Left lobe of liver (tissue), 2 donors: ENCODE measurements around the gene HSPA9. TPM values are rescaled to one million over a fixed set of nuclear protein-coding genes. Genes with fewer than 3 reads are reported as not detected.
A peak's percentile ranks its signal among the peaks of the same experiment; 100 is the strongest.

ENCODE experiments used
- ATAC-seq: fragments of 200-7000 bp; cut with Tn5 transposase; one replicate; pipeline ENCODE4 v1.9.1; 2020; ENCODE audit warnings: mild to moderate bottlenecking, moderate library complexity
- DNase-seq: peaks from one replicate; pipeline ENCODE4 v3.0.0-alpha.2; 2020; ENCODE audit warnings: low spot score
- total RNA-seq: library from RNA; stranded (reverse); gene quantifications from one replicate; pipeline ENCODE4 v1.2.1, GENCODE V29; 2021
- donor health status: DM: no; HTN: no; CAD: no; lungs with moderate emphysema.
- donor health status: DM: no; HTN: yes; CAD: no.

HSPA9 gene
- total RNA-seq, 1 donor from 2014 or later: 201 TPM

DNA sequence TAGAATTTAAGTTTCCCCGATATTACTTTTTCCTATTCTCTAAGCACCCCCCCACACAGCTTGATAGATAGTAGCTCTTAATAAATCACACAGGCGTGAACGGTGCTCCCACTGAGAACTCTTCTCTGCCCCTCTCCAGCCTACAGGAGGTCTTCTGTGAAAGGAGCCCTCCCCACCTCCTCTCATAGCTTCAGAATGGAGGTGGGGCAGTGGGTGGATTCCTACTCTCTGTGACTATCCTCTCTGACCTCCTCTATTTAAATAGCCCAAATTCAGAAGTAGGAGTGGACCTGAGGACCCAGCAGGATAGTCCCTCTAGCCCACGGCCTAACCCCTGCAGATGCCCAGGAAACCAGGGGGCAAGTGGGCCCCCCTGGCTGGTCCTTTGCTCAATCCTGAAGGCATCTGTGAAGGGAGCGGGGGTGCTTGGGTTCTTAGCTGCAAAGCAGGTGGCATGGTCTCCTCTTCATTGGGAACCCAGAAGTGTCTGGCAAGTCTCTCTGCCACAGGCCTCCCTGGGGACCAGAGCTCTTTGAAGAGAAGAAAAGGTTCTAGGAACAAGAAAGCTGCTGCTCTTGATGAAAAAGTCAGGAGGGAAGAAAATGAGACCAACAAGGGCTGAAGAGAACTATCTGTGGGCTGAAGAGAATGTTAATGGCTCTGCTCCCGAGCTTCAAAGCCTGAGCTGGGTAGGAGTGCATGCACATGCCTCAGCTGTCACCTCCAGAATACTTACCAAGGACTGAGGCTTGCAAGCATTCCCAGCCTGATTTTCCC lies 21.1 kb upstream of the HSPA9 start:
- DNase-seq (no peak), ATAC-seq (no peak)

DNA sequence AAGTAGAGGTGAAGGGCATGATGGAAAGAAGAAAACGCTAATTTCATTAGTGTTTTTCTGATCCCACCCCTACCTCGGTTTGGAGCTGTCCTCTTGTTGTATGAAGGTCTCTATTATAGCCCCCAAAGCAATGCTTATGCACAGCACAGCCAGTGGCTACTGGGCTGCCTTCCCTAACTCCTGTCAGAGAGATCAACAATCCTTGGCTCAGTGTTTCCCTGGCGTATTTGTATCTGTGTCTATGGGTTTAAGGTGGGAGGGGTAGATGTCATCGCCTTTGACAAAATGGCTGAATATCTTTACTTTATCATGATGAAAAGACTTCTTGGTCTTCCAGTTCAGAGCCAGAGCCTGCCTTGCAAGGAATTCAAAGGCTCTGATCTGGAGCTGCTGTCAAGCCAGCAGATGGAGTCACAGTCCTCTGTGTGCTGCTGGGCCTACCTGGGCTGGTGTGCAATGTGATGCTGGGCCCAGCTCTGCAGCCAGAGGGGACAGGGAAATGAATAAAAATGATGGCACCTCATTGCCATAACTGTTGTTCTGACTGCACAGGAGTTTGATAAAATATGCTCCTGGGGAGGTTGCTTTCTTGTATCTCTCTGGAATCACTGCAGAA lies 20.1 kb upstream of the HSPA9 start:
- ATAC-seq: no peak
- DNase-seq: no peak

GRCh38 chr5:138594305-138595058 lies 19.3 kb upstream of the HSPA9 start:
- no peak for ATAC-seq
- no peak for DNase-seq

- DNase-seq (no peak), ATAC-seq (no peak)
Measured at GRCh38 chr5:138588013-138588788, 13.0 kb upstream of the HSPA9 start.

DNA sequence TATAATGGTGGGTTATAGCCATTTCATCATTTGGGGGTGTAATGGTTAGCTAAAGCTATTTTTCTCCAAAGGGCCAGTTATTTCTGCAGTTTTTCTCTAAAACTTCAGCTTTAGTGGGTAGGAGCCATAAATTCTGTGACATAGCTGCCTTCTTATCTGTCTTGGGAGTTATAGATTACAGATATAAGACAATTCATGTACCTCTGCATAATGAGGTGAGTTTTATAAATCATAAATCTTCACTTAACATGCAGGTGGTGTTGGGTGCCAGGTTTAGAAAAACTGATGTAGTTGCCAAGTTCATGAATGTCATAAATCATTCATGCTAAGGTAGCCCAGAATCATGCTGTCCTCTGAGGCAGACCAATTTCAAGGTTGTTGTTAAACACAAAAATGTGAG lies 10.0 kb upstream of the HSPA9 start:
- no peak for ATAC-seq

DNA sequence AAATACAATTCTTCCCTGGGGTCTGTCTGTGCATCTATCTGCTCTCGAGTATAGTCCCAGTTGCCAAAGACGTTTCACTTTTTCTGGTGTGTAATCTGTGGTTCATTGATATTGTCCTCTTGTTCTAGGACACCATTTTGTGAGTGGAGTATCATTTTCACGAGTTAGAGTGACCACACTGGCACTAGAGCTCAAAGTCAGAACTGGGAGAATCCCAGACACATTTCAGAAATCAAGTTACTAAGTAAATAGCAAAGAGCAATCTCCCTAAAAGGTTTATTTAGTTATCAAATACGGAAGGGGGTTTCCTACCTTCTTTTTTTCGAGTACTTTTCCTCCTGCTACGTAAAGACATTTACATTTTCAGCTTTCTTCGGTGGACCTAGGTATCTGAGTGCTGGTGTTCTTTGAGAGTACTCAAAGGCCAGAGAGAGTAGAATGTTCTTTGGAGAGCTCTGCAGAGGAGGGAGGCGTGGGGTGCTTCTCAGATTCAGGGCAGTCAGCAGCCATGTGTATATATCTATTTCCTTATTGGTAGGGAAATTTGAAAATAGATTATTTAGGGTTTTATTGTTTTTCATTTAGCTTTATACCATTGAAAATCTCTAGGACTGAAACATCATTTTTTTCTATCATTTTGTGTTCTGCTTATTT lies 8.9 kb upstream of the HSPA9 start:
- ATAC-seq (peak; percentile 70), DNase-seq (no peak)

More for the DNA sequence above, 10.0 kb upstream of the HSPA9 start:
- DNase-seq: no peak

DNA sequence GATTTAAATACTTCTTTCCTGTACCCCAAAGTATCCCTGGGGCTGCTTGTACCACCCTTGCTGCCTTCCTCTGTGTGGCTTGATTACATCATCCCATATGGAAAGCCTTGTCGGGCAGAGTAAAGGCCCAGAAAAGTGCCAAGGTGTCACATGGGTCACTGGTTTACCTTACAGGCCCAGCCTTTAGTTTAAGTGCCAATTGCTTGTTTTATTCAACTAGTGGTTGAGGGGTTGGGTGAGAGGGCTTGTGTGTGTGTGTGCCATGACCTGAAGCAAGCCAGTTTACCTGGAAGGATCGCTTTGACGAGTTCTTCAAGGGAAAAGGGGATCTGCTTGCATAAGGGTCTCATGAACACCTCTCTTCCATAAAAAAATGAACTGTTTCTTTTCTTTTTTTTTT lies 7.8 kb upstream of the HSPA9 start:
- DNase-seq (no peak), ATAC-seq (no peak)

- no peak for DNase-seq
- no peak for ATAC-seq
Measured at GRCh38 chr5:138580777-138581176, 5.6 kb upstream of the HSPA9 start.

DNA sequence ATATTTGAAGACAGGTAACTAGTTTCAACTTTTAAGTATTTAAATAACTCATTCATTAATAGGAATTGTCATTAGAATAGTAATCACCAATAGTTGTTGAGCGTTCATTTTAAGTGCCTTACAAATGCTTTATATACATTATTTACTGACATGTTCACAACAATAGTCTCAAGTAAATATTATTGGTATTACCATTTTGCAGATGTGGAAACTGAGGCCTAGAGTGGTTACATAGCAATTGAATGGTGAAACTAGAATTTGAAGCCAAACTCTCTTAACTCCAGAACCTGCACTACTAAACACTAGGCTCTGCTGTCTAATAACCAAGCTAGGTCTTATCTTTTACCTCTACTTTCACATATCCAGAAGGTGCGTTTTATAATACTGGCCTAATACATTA lies 4.8 kb upstream of the HSPA9 start:
- no peak for ATAC-seq
- DNase-seq: no peak

DNA sequence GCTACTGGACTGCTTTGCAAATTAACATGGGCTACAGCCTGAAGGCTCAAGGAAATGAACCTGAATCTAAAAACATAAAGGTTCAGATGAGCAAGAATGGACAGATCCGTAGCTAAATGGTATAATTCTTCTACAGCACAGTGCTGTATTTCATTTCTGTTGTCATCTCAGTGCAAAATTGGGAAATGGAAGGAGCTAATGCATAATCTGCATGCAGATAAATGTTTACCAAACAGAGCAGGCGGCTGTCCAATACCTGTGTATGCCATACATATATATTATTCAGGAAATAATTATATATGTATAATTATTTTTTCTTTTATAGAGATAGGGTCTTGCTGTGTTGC lies 4.3 kb upstream of the HSPA9 start:
- DNase-seq: no peak
- ATAC-seq: no peak

- ATAC-seq (no peak), DNase-seq (no peak)
Measured at GRCh38 chr5:138577452-138577851, 2.3 kb upstream of the HSPA9 start.

GRCh38 chr5:138574744-138575193 lies 432 bp downstream of the HSPA9 start:
- DNase-seq (no peak), ATAC-seq (no peak)

- DNase-seq (no peak), ATAC-seq (no peak)
Measured at GRCh38 chr5:138573949-138574670, 1.1 kb downstream of the HSPA9 start.

DNA sequence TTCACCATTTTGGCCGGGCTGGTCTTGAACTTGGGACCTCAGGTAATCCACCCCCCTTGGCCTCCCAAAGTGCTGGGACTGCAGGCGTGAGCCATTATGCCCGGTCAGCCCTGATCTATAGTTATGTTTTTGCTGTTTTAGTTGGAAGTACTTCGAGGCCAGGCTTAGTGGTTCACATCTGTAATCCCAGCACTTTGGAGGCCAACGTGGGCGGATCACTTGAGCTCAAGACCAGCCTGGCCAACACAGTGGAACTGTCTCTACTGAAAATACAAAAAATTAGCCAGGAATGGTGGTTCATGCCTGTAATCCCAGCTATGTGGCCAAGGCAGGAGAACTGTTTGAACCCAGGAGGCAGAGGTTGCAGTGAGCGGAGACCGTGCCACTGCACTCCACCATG lies 2.0 kb downstream of the HSPA9 start:
- ATAC-seq (no peak), DNase-seq (no peak)

- ATAC-seq (no peak), DNase-seq (no peak)
Measured at GRCh38 chr5:138570871-138571270, 4.3 kb downstream of the HSPA9 start.

DNA sequence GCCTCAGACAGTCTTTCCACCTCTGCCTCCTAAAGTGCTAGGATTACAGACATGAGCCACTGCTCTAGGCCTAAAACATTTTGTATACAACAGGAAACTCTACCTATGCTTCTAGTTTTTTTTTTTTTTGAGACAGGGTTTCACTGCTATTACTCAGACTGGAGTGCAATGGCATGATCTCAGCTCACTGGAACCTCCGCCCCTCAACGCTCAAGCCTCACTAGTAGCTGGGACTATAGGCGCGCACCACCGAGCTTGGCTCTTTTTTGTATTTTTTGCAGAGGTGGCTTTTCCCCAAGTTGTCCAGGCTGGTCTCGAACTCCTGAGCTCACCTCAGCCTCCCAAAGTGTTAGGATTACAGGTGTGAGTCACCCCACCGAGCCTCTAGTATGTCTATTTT lies 5.4 kb downstream of the HSPA9 start:
- ATAC-seq (no peak), DNase-seq (no peak)

- DNase-seq (no peak), ATAC-seq (peak; percentile 51)
Measured at GRCh38 chr5:138568061-138568824, 7.0 kb downstream of the HSPA9 start.

- no peak for DNase-seq
- ATAC-seq: peak; percentile 70
Measured at GRCh38 chr5:138566792-138567191, 8.4 kb downstream of the HSPA9 start.

- ATAC-seq (no peak), DNase-seq (no peak)
Measured at GRCh38 chr5:138565100-138565821, 9.9 kb downstream of the HSPA9 start.
